SK-N-SH treated with all-trans-retinoic acid at 6 μM for 48 hours (cell line): Measurements from ENCODE around the gene CRADD.
"Not testable (repeated sequence)": the region's sequence is repeated elsewhere in the genome, so short reads cannot be mapped to it uniquely, and the experiment has no call there.

ENCODE experiments used
- ATAC-seq: fragments of 200-7000 bp; cut with Tn5 transposase; 3 replicates; pipeline ENCODE4 v1.9.1; 2020; ENCODE audit warnings: mild to moderate bottlenecking, moderate library complexity
- ARNTL ChIP-seq: fragments of 450-650 bp; formaldehyde crosslinking; IDR thresholded peaks from 2 replicates; pipeline ENCODE4 v1.5.0; 2020; ENCODE audit warnings: low read depth, mild to moderate bottlenecking, moderate library complexity, borderline replicate concordance
- BACH2 ChIP-seq: fragments of 250-450 bp; sonication (Bioruptor Pico); IDR thresholded peaks from 2 replicates; pipeline ENCODE4 v1.9.0; 2021; ENCODE audit warnings: mild to moderate bottlenecking, borderline replicate concordance
- CSDC2 ChIP-seq: fragments of 250-450 bp; sonication (Bioruptor Pico); IDR thresholded peaks from 2 replicates; pipeline ENCODE4 v1.5.0; 2020; ENCODE audit warnings: mild to moderate bottlenecking, moderate library complexity
- CSRNP3 ChIP-seq: fragments of 250-450 bp; sonication (Bioruptor Pico); IDR thresholded peaks from 2 replicates; pipeline ENCODE4 v1.5.1; 2021; ENCODE audit warnings: mild to moderate bottlenecking, moderate library complexity
- ESRRG ChIP-seq: fragments of 250-450 bp; sonication (Bioruptor Pico); IDR thresholded peaks from 2 replicates; pipeline ENCODE4 v1.6.1; 2021; ENCODE audit warnings: mild to moderate bottlenecking
- GLIS3 ChIP-seq: fragments of 250-450 bp; sonication (Bioruptor Pico); IDR thresholded peaks from 2 replicates; pipeline ENCODE4 v1.5.0; 2020; ENCODE audit warnings: mild to moderate bottlenecking, moderate library complexity
- ISL1 ChIP-seq: fragments of 250-450 bp; sonication (Bioruptor Pico); IDR thresholded peaks from 2 replicates; pipeline ENCODE4 v2.1.2; 2022; ENCODE audit warnings: mild to moderate bottlenecking, moderate library complexity
- OSR1 ChIP-seq: fragments of 250-450 bp; sonication (Bioruptor Pico); IDR thresholded peaks from 2 replicates; pipeline ENCODE4 v1.8.0; 2022; ENCODE audit warnings: moderate library complexity, mild to moderate bottlenecking, inconsistent platforms
- PATZ1 ChIP-seq: fragments of 250-450 bp; sonication (Bioruptor Pico); IDR thresholded peaks from 2 replicates; pipeline ENCODE4 v1.8.0; 2020; ENCODE audit warnings: mild to moderate bottlenecking, moderate library complexity, borderline replicate concordance
- POU6F1 ChIP-seq: fragments of 250-450 bp; sonication (Bioruptor Pico); IDR thresholded peaks from 2 replicates; pipeline ENCODE4 v1.8.0; 2021; ENCODE audit warnings: low read depth, mild to moderate bottlenecking, moderate library complexity, borderline replicate concordance
- PPARA ChIP-seq: fragments of 250-450 bp; sonication (Bioruptor Pico); IDR thresholded peaks from 2 replicates; pipeline ENCODE4 v1.5.0; 2020; ENCODE audit warnings: mild to moderate bottlenecking, borderline replicate concordance
- RARB ChIP-seq: fragments of 250-450 bp; sonication (Bioruptor Pico); IDR thresholded peaks from 2 replicates; pipeline ENCODE4 v1.8.0; 2021; ENCODE audit warnings: mild to moderate bottlenecking, moderate library complexity
- SNAI2 ChIP-seq: fragments of 250-450 bp; sonication (Bioruptor Pico); IDR thresholded peaks from 2 replicates; pipeline ENCODE4 v1.5.0; 2020; ENCODE audit warnings: mild to moderate bottlenecking, moderate library complexity
- TCF4 ChIP-seq: fragments of 250-450 bp; sonication (Bioruptor Pico); IDR thresholded peaks from 2 replicates; pipeline ENCODE4 v1.8.0; 2021; ENCODE audit warnings: mild to moderate bottlenecking, moderate library complexity, borderline replicate concordance
- TOX ChIP-seq: fragments of 250-450 bp; sonication (Bioruptor Pico); IDR thresholded peaks from 2 replicates; pipeline ENCODE4 v1.8.0; 2021; ENCODE audit warnings: mild to moderate bottlenecking, moderate library complexity, borderline replicate concordance
- TSHZ2 ChIP-seq: fragments of 250-450 bp; sonication (Bioruptor Pico); IDR thresholded peaks from 2 replicates; pipeline ENCODE4 v1.5.0; 2020; ENCODE audit warnings: mild to moderate bottlenecking, moderate library complexity
- ZC3H10 ChIP-seq: fragments of 250-450 bp; sonication (Bioruptor Pico); IDR thresholded peaks from 2 replicates; pipeline ENCODE4 v1.5.1; 2021; ENCODE audit warnings: mild to moderate bottlenecking, moderate library complexity
- ZFP3 ChIP-seq: fragments of 250-450 bp; sonication (Bioruptor Pico); IDR thresholded peaks from 2 replicates; pipeline ENCODE4 v1.5.0; 2020; ENCODE audit warnings: mild to moderate bottlenecking, moderate library complexity
- ZFP30 ChIP-seq: fragments of 450-650 bp; formaldehyde crosslinking; IDR thresholded peaks from 2 replicates; pipeline ENCODE4 v1.5.0; 2022; ENCODE audit warnings: mild to moderate bottlenecking, moderate library complexity
- ZNF565 ChIP-seq: fragments of 450-650 bp; formaldehyde crosslinking; conservative IDR thresholded peaks from 2 replicates; pipeline ENCODE4 v1.5.0; 2020; ENCODE audit warnings: low read depth, mild to moderate bottlenecking, moderate library complexity
- ZNF70 ChIP-seq: fragments of 450-650 bp; formaldehyde crosslinking; IDR thresholded peaks from 2 replicates; pipeline ENCODE4 v1.5.0; 2020; ENCODE audit warnings: mild to moderate bottlenecking, moderate library complexity
- ZNF8 ChIP-seq: fragments of 450-650 bp; formaldehyde crosslinking; IDR thresholded peaks from 2 replicates; pipeline ENCODE4 v1.5.0; 2020; ENCODE audit warnings: mild to moderate bottlenecking, moderate library complexity

Gene CRADD

GRCh38 chr12:93868771-93869170, 191.6 kb downstream of the CRADD start:
- TF ChIP-seq ZFP30 (CRISPR knock-in tag), result no peak
- TF ChIP-seq CSDC2 (CRISPR knock-in tag), result no peak
- ATAC-seq, result no peak

GRCh38 chr12:93870020-93870795, 193.0 kb downstream of the CRADD start:
- no peak for ATAC-seq
- TF ChIP-seq ZFP30 (CRISPR knock-in tag) (no peak), TOX (CRISPR knock-in tag) (no peak), ARNTL (no peak), CSDC2 (CRISPR knock-in tag) (no peak), TSHZ2 (no peak), TCF4 (CRISPR knock-in tag) (no peak), RARB (no peak), ZC3H10 (CRISPR knock-in tag) (no peak), ZNF70 (CRISPR knock-in tag) (no peak), ESRRG (CRISPR knock-in tag) (no peak), OSR1 (CRISPR knock-in tag) (no peak), CSRNP3 (CRISPR knock-in tag) (no peak)

GRCh38 chr12:93871566-93871965, 194.4 kb downstream of the CRADD start:
- peak; percentile 93 for TF ChIP-seq ZNF8
- ATAC-seq, result not testable (repeated sequence)

GRCh38 chr12:93873561-93873960, 196.4 kb downstream of the CRADD start:
- TF ChIP-seq SNAI2 (CRISPR knock-in tag) (no peak), ZNF565 (CRISPR knock-in tag) (no peak), GLIS3 (CRISPR knock-in tag) (no peak), TCF4 (CRISPR knock-in tag) (no peak), CSRNP3 (CRISPR knock-in tag) (no peak), ZNF70 (CRISPR knock-in tag) (no peak), PATZ1 (CRISPR knock-in tag) (no peak), PPARA (CRISPR knock-in tag) (no peak), ESRRG (CRISPR knock-in tag) (no peak), ZFP3 (no peak), POU6F1 (no peak), TSHZ2 (no peak), BACH2 (CRISPR knock-in tag) (no peak), RARB (no peak), CSDC2 (CRISPR knock-in tag) (no peak), ZNF8 (no peak), OSR1 (CRISPR knock-in tag) (no peak), ISL1 (CRISPR knock-in tag) (no peak)
- ATAC-seq, result no peak
